ENCODE measurements around the gene GPR31.

GPR31 gene

GRCh38 chr6:167115054-167115453, 42.7 kb downstream of the GPR31 start:
- no peak overlapping the region for H3K27ac ChIP-seq
- no peak for TF ChIP-seq CTCF (conservative IDR thresholded peaks at IDR 0.05)

GRCh38 chr6:167113935-167114910, 43.6 kb downstream of the GPR31 start:
- no peak overlapping the region for H3K27ac ChIP-seq
- no peak for TF ChIP-seq CTCF (conservative IDR thresholded peaks at IDR 0.05)

GRCh38 chr6:167113047-167113754, 44.6 kb downstream of the GPR31 start:
- TF ChIP-seq CTCF (conservative IDR thresholded peaks at IDR 0.05), result no peak
- H3K27ac ChIP-seq, result no peak overlapping the region

- H3K27ac ChIP-seq, result no peak overlapping the region
- no peak for TF ChIP-seq CTCF (conservative IDR thresholded peaks at IDR 0.05)
These were observed 45.4 kb downstream of the GPR31 start for GRCh38 chr6:167112421-167112820.

- no peak overlapping the region for H3K27ac ChIP-seq
- no peak for TF ChIP-seq CTCF (conservative IDR thresholded peaks at IDR 0.05)
These were observed 46.2 kb downstream of the GPR31 start for GRCh38 chr6:167111597-167111996.

GRCh38 chr6:167109651-167110050, 48.1 kb downstream of the GPR31 start:
- no peak overlapping the region for H3K27ac ChIP-seq
- no peak for TF ChIP-seq CTCF (conservative IDR thresholded peaks at IDR 0.05)

- no peak overlapping the region for H3K27ac ChIP-seq
- TF ChIP-seq CTCF (conservative IDR thresholded peaks at IDR 0.05), result no peak
These were observed 49.5 kb downstream of the GPR31 start for GRCh38 chr6:167108278-167108677.

Data from VCaP (cell line).